Omental fat pad (tissue), 4 donors: Measurements from ENCODE around the gene DISP3. TPM values are rescaled to one million over a fixed set of nuclear protein-coding genes. Genes with fewer than 3 reads are reported as not detected.

Experiments used
- ATAC-seq: fragments of 150-250 bp; one replicate; pipeline ENCODE4 v1.9.1; 2016; ENCODE audit warnings: mild to moderate bottlenecking, moderate library complexity; ENCODE audit not compliant: low FRiP score
- DNase-seq: peaks from one replicate; pipeline ENCODE4 v3.0.0-alpha.2; 2019; ENCODE audit warnings: low spot score
- total RNA-seq, 4 donors: library from RNA; depleted of rRNA; stranded (reverse); fragments of >200 nt; gene quantifications; one replicate each; pipeline ENCODE4 v1.1.0, GENCODE V29; 2016
- TF ChIP-seq, protein P1 (sequence below), 3 donors: fragments of 450-650 bp; IDR thresholded peaks; one replicate each; pipeline ENCODE4 v1.5.1; 2016 to 2017; ENCODE audit warnings: antibody characterized with exemption in 3 of 3, mild to moderate bottlenecking in 3 of 3, moderate library complexity in 2 of 3

DISP3 gene
- total RNA-seq, 4 donors from 2014 or later, result 0.09 TPM; not detected in 3

DNA sequence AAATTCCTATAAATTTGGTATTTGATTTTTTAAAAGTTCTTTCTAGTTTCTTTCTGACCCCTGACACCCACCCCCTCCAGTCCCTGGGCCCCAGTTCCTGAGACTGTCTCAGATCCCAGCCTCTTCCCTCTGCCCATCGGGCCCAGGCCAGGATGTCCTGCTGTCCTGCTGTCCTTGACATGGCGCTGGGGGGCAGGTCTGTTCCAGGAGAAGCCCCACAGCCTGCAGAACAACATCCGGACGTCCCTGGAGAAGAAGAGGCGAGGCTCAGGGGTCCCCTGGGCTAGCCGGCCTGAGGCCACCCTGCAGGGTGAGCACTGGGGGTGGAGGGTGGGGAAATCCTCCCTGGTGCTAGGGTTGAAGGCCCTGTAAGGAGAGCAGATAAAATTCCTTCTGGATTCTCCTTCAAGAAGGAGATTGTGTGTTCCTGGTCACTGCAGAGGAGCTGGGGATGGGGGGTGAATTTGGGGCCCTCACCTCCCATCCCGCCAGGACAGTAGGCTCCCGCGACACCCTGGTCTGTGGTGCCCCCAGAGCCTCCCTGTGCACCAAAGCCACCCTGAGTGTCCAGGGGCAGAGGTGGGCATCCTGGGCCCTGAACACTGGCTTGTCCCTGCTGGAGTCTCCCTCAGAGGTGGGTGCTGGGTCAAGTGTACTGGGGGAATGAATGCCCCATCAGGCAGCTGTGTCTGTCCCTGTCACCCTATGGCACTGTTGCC is 45.0 kb downstream of the DISP3 start:
- TF ChIP-seq, protein P1, sequence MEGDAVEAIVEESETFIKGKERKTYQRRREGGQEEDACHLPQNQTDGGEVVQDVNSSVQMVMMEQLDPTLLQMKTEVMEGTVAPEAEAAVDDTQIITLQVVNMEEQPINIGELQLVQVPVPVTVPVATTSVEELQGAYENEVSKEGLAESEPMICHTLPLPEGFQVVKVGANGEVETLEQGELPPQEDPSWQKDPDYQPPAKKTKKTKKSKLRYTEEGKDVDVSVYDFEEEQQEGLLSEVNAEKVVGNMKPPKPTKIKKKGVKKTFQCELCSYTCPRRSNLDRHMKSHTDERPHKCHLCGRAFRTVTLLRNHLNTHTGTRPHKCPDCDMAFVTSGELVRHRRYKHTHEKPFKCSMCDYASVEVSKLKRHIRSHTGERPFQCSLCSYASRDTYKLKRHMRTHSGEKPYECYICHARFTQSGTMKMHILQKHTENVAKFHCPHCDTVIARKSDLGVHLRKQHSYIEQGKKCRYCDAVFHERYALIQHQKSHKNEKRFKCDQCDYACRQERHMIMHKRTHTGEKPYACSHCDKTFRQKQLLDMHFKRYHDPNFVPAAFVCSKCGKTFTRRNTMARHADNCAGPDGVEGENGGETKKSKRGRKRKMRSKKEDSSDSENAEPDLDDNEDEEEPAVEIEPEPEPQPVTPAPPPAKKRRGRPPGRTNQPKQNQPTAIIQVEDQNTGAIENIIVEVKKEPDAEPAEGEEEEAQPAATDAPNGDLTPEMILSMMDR (IDR thresholded peaks at IDR 0.05), result no peak

DNA sequence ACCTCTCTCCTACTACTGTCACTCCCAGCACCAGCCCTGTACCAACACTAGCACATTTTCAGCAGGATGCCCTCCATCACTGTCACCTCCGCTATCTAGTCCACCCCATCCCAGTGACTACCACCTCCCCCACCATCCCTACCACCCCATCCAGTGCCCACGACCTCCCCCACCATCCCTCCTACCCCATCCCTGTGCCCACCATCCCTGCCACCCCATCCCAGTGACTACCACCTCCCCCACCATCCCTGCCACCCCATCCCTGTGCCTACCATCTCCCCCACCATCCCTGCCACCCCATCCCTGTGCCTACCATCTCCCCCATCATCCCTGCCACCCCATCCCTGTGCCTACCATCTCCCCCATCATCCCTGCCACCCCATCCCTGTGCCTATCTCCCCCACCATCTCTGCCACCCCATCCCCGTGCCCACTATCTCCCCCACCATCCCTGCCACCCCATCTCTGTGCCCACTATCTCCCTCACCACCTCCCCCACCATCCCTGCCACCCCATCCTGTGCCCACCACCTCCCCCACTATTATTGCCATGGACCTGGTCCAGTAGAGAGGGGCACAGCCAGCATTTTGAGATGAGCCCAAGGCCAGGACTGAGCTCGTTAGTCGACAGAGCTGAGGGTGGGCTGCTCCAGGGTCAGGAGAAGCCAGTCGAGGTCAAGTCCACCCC is 45.7 kb downstream of the DISP3 start:
- ATAC-seq, result no peak
- TF ChIP-seq, protein P1 (IDR thresholded peaks at IDR 0.05), result no peak

More for the DNA sequence above, 45.0 kb downstream of the DISP3 start:
- no peak for DNase-seq
- no peak for ATAC-seq

DNA sequence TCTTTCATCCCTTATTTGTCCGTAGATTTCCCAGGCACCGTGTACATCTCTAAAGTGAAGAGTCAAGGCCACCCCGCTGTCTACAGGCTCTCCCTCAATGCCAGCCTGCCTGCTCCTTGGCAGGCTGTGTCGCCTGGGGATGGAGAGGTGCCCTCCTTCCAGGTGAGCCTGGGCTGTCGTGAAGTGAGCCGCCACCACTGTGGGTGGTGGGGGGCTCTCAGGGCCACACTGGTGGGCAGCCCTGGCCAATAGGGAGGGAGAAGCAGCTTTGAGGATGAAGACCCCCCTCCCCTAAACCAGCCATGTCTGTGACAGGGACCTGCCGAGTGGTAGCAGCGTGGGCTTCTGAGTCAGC is 46.2 kb downstream of the DISP3 start:
- no peak for DNase-seq
- ATAC-seq, result no peak
- TF ChIP-seq, protein P1 (IDR thresholded peaks at IDR 0.05), result no peak

More for the DNA sequence above, 45.7 kb downstream of the DISP3 start:
- no peak for DNase-seq

DNA sequence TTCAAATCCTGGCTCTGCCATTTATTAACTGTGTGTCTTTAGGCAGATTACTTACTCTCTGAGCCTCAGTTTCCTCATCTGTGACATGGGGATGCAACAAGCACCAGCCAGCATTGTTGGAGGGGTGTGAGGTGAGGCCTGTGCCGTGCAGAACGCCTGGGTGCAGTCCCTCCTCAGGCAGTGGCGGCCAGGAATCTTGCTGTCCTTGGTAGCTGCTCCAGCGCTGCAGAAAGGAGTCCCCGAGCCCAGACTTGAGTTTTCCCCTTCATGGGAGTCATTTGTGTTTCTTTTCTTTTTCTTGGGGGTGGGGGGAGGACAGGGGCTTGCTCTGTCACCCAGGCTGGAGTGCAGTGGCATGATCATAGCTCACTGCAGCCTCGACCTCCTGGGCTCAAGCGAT is 46.6 kb downstream of the DISP3 start:
- TF ChIP-seq, protein P1 (IDR thresholded peaks at IDR 0.05), result no peak
- ATAC-seq, result no peak
- no peak for DNase-seq

DNA sequence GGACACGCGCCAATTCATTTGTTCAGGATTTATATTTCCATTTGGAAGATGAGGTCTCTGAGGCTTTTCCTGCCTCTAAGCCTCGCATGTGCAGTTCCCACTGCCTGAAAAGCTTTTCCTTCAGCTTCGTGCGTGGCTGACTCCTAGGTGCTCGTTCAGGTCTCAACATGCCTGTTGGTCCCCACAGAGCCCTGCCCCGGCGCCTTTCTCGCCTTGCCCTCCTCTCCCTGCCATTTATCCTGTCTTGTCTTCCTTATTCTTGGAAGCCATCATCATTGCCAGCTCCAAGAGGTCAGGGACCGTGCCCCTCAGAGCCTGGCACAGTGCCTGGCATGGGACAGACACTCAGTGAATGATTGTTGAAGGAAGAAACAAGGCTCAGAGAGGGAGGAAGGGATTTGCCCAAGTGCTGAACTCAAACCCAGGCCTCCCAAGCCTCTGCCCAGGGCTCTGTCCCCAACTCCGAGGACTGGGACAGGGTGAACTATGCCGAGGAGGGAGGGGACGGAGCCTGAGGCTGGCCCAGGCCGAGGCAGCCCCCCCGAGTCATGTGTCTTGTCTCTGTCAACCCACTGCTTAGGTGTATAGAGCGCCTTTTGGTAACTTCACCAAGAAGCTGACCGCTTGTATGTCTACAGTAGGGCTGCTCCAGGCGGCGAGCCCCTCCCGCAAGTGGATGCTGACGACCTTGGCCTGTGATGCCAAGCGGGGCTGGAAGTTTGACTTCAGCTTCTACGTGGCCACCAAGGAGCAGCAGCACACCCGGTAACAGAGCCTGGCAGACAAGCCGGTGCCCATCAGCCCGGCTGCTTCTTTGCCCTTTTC is 47.3 kb downstream of the DISP3 start:
- no peak for DNase-seq

DNA sequence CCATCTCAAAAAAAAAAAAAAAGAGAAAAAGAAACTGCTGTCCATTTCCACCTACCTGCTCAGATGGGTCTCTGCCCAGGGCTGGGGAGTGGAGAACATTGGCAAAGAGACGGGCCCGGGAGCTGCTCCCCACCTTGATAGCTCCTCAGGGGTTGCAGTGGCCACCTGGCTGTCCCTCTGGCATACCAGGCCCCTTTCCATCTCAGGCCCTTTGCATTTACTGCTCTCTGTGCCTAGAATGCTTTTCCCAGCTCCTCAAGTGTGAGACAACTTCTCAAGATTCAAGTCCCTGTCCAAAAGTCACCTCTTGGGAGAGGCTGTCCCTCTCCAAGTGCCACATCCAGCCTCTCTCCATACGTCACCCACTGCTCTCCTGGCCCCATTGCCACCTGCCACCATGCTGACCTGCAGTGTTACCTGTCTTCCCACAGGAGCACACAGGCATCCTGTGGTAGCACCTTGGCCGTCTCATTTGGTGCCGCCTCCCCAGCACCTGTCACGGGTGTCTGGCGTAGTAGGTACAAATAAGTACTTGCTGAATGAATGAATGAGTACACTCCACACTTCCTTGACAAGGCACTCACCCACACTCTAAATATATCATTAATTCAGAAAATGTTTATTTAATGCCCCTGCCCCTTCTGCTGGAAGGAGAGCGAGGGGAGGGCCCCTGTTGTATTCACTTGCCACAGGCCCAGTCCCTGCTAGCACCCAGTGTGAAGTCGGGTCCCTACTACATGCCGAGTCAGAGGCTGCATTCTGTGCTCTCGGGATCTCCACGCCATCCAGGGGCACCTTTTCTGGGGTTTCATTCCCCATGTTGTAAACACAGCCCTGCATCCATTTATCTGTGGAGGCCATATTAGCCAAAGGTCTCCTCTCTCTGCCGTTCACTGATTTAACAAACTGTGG is 48.8 kb downstream of the DISP3 start:
- TF ChIP-seq, protein P1 (IDR thresholded peaks at IDR 0.05), result no peak
- DNase-seq (no peak), ATAC-seq (no peak)

More for the DNA sequence above, 47.3 kb downstream of the DISP3 start:
- TF ChIP-seq, protein P1 (IDR thresholded peaks at IDR 0.05), result no peak
- ATAC-seq, result no peak
